Adrenal gland (tissue), 12 donors: ENCODE measurements around the gene CBLL1. TPM values are rescaled to one million over a fixed set of nuclear protein-coding genes. Genes with fewer than 3 reads are reported as not detected.

Source experiments
- DNase-seq, 7 donors: peaks; one replicate each; pipeline ENCODE4 v3.0.0-alpha.2; 2019 to 2020
- H3K27ac ChIP-seq, 5 donors: fragments of 200-600 bp; sonication (generic) in 4 of 5; 1 replicate in 3 of 5; 2 replicates in 2 of 5; pipeline versions ENCODE4 v1.5.1 to v1.8.0; 2016 to 2020; ENCODE audit warnings: mild to moderate bottlenecking in 1 of 5
- H3K27me3 ChIP-seq: fragments of 200-600 bp; 2 replicates; pipeline ENCODE4 v1.8.0; 2021
- H3K36me3 ChIP-seq, 2 donors: fragments of 200-600 bp; replicated peaks in 1 of 2; 1 replicate in 1 of 2; 2 replicates in 1 of 2; pipeline versions ENCODE4 v1.5.1 to v1.8.0; 2018 to 2022
- H3K4me1 ChIP-seq, 2 donors: fragments of 200-600 bp; replicated peaks in 1 of 2; 1 replicate in 1 of 2; 2 replicates in 1 of 2; pipeline versions ENCODE4 v1.5.1 to v1.8.0; 2018 to 2021
- H3K4me3 ChIP-seq, 4 donors: fragments of 200-600 bp; sonication (generic) in 3 of 4; one replicate each; pipeline ENCODE4 v1.5.1; 2016 to 2018
- H3K9me3 ChIP-seq, 3 donors: fragments of 200-600 bp; sonication (generic) in 1 of 3; replicated peaks in 1 of 3; 1 replicate in 2 of 3; 2 replicates in 1 of 3; pipeline versions ENCODE4 v1.5.1 to v1.8.0; 2016 to 2021
- POLR2A ChIP-seq, 2 donors: fragments of 450-650 bp; IDR thresholded peaks; one replicate each; pipeline ENCODE4 v1.6.1; 2017; ENCODE audit warnings: antibody characterized with exemption in 2 of 2, mild to moderate bottlenecking in 2 of 2, moderate library complexity in 1 of 2
- WGBS, 4 donors: extraction: QIAGEN DNeasy Blood & Tissue Kit in 2 of 4; methylation state at CpG; one replicate each; pipeline versions ENCODE4 v1.1.5 to v1.1.7; 2013 to 2017; 5-methylcytosine and 5-hydroxymethylcytosine counted together
- intact Hi-C, 2 donors: fragments of 100-400 bp; cut with DNase I; formaldehyde crosslinking; loops; one replicate each; pipeline versions ENCODE4 v1.14.1 to v1.15.0; 2022 to 2023
- polyA plus RNA-seq, 3 donors: library from polyadenylated mRNA; stranded (reverse); fragments of 200-250 nt in 2 of 3; fragments of 350-450 nt in 1 of 3; fragmentation: Illumina TruSeq in 1 of 3; extraction: RNeasy Lipid Tissue Mini Kit (QIAGEN cat#74804) in 1 of 3; gene quantifications; one replicate each; pipeline ENCODE4 v1.2.3, GENCODE V29; 2013 to 2014
- total RNA-seq, 9 donors: library from RNA; depleted of rRNA in 4 of 9; stranded (reverse); fragments of >200 nt in 4 of 9; fragments of 120-200 nt in 1 of 9; fragmentation: NEBNext Ultra II Directional in 1 of 9; extraction: Animal tissue kit (Norgen Biotek cat#: 25700) in 1 of 9; gene quantifications; one replicate each; pipeline versions ENCODE4 v1.1.0 to v1.2.4, GENCODE V29; 2013 to 2023
- TF ChIP-seq, protein P1 (sequence below), 6 experiments: fragments of 450-650 bp in 4 of 6; fragments of 200-600 bp in 2 of 6; sonication (generic) in 1 of 6; IDR thresholded peaks; 1 replicate in 5 of 6; 2 replicates in 1 of 6; pipeline versions ENCODE4 v1.5.1 to v1.8.0; 2016 to 2021; ENCODE audit warnings: antibody characterized with exemption in 6 of 6, mild to moderate bottlenecking in 2 of 6, moderate library complexity in 1 of 6
- donor health status: healthy with polysubstance abuse.
- donor health status: Bipolar disorder and iron deficiency.
- donor health status: DM: yes; HTN: yes; CAD: no.
- donor health status: DM: no; HTN: no; CAD: no.
- donor health status: DM: no; HTN: no; CAD: no.
- donor health status: DM: yes; HTN: yes; CAD: no.

CBLL1 gene
- total and polyA plus RNA-seq, 12 donors, result 4.0 to 34.1 (median 19.8) TPM

- H3K36me3 ChIP-seq, result no peaks in the 10 kb centered on the region
- WGBS, 4 donors, result 61 to 74% (median 70%) methylated on average over 3 of the region's 3 CpGs
- H3K4me1 ChIP-seq, result no peaks in the 10 kb centered on the region
- TF ChIP-seq, protein P1, sequence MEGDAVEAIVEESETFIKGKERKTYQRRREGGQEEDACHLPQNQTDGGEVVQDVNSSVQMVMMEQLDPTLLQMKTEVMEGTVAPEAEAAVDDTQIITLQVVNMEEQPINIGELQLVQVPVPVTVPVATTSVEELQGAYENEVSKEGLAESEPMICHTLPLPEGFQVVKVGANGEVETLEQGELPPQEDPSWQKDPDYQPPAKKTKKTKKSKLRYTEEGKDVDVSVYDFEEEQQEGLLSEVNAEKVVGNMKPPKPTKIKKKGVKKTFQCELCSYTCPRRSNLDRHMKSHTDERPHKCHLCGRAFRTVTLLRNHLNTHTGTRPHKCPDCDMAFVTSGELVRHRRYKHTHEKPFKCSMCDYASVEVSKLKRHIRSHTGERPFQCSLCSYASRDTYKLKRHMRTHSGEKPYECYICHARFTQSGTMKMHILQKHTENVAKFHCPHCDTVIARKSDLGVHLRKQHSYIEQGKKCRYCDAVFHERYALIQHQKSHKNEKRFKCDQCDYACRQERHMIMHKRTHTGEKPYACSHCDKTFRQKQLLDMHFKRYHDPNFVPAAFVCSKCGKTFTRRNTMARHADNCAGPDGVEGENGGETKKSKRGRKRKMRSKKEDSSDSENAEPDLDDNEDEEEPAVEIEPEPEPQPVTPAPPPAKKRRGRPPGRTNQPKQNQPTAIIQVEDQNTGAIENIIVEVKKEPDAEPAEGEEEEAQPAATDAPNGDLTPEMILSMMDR (IDR thresholded peaks at IDR 0.05), result no peak
- no peak for TF ChIP-seq POLR2A (IDR thresholded peaks at IDR 0.05)
- no peak overlapping the region for H3K27ac ChIP-seq
- H3K4me3 ChIP-seq, result no peak overlapping the region
- no peak for DNase-seq
- intact Hi-C loops, result no loop called here
- peaks cover 10% of the 10 kb centered on the region for H3K27me3 ChIP-seq
- no peaks in the 10 kb centered on the region for H3K9me3 ChIP-seq
Measured at GRCh38 chr7:107788662-107789061, 44.7 kb downstream of the CBLL1 start.

GRCh38 chr7:107789647-107790046 lies 45.7 kb downstream of the CBLL1 start:
- 84 to 89% (median 86%) methylated on average over 6 of the region's 6 CpGs for WGBS, 4 donors
- no peak for TF ChIP-seq POLR2A (IDR thresholded peaks at IDR 0.05)
- TF ChIP-seq, protein P1 (IDR thresholded peaks at IDR 0.05), result no peak
- peaks cover 7% of the 10 kb centered on the region for H3K27me3 ChIP-seq
- no peak for DNase-seq
- H3K9me3 ChIP-seq, result no peaks in the 10 kb centered on the region
- intact Hi-C loops, result no loop called here
- H3K4me1 ChIP-seq, result no peaks in the 10 kb centered on the region
- H3K4me3 ChIP-seq, result no peak overlapping the region
- no peak overlapping the region for H3K27ac ChIP-seq
- H3K36me3 ChIP-seq, result no peaks in the 10 kb centered on the region

DNA sequence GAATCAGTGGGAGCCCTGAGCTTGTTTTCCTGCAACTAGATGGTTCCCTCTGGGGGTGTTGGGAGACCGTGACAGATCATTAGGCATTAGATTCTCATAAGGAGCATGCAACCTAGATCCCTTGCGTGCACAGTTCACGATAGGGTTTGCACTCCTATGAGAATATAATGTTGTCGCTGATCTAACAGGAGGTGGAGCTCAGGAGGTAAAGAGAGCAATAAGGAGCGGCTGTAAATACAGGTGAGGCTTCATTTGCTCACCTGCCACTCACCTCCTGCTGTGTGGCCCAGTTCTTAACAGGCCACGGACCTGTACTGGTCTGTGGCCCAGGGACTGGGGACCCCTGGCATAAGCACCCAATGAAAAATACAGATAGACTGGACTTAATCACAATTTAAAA lies 48.4 kb downstream of the CBLL1 start:
- Histone ChIP-seq H3K4me1 (no peaks in the 10 kb centered on the region), H3K4me3 (no peak overlapping the region), H3K9me3 (no peaks in the 10 kb centered on the region), H3K36me3 (no peaks in the 10 kb centered on the region), H3K27ac (no peak overlapping the region), H3K27me3 (peaks cover 4% of the 10 kb centered on the region)
- intact Hi-C loops, result no loop called here
- DNase-seq, result no peak
- 78 to 85% (median 81%) methylated on average over 6 of the region's 6 CpGs for WGBS, 4 donors
- no peak for TF ChIP-seq POLR2A (IDR thresholded peaks at IDR 0.05)
- TF ChIP-seq, protein P1 (IDR thresholded peaks at IDR 0.05), result no peak

GRCh38 chr7:107799647-107800264 lies 55.8 kb downstream of the CBLL1 start:
- TF ChIP-seq, protein P1 (IDR thresholded peaks at IDR 0.05), result no peak
- TF ChIP-seq POLR2A (IDR thresholded peaks at IDR 0.05), result no peak
- Histone ChIP-seq H3K4me1 (no peaks in the 10 kb centered on the region), H3K9me3 (no peaks in the 10 kb centered on the region), H3K4me3 (no peak overlapping the region), H3K36me3 (no peaks in the 10 kb centered on the region), H3K27me3 (peaks cover 4% of the 10 kb centered on the region), H3K27ac (no peak overlapping the region)
- no peak for DNase-seq
- WGBS, 4 donors, result 54 to 70% (median 58%) methylated on average over 6 of the region's 6 CpGs
- intact Hi-C loops, result no loop called here
